Esophagus muscularis mucosa (tissue), 4 donors: ENCODE results near the gene GALNT18. TPM values are rescaled to one million over a fixed set of nuclear protein-coding genes. Genes with fewer than 3 reads are reported as not detected.
A peak's percentile ranks its signal among the peaks of the same experiment; 100 is the strongest.

Source experiments
- DNase-seq: peaks from one replicate; pipeline ENCODE4 v3.0.0-alpha.2; 2017; ENCODE audit errors: extremely low spot score
- H3K27ac ChIP-seq, 4 donors: fragments of 200-600 bp; sonication (generic); replicated peaks in 1 of 4; 1 replicate in 3 of 4; 2 replicates in 1 of 4; pipeline ENCODE4 v1.5.1; 2016 to 2019; ENCODE audit warnings: mild to moderate bottlenecking in 1 of 4
- H3K27me3 ChIP-seq, 4 donors: fragments of 200-600 bp; sonication (generic); one replicate each; pipeline versions ENCODE4 v1.5.1 to v1.6.0; 2016 to 2019
- H3K36me3 ChIP-seq, 4 donors: fragments of 200-600 bp; sonication (generic); one replicate each; pipeline ENCODE4 v1.5.1; 2016 to 2019
- H3K4me1 ChIP-seq, 4 donors: fragments of 200-600 bp; sonication (generic); one replicate each; pipeline ENCODE4 v1.5.1; 2016 to 2019
- H3K4me3 ChIP-seq, 4 donors: fragments of 200-600 bp; sonication (generic); 1 replicate in 2 of 4; 2 replicates in 2 of 4; pipeline ENCODE4 v1.5.1; 2016 to 2019; ENCODE audit warnings: mild to moderate bottlenecking in 4 of 4, moderate library complexity in 1 of 4
- H3K9me3 ChIP-seq, 4 donors: fragments of 200-600 bp; sonication (generic); 1 replicate in 3 of 4; 2 replicates in 1 of 4; pipeline ENCODE4 v1.5.1; 2016 to 2019
- CTCF ChIP-seq, 3 experiments: fragments of 200-600 bp in 2 of 3; fragments of 450-650 bp in 1 of 3; sonication (generic) in 2 of 3; IDR thresholded peaks; one replicate each; pipeline ENCODE4 v1.5.1; 2017 to 2019; ENCODE audit warnings: antibody characterized with exemption in 3 of 3, mild to moderate bottlenecking in 2 of 3, moderate library complexity in 1 of 3
- EP300 ChIP-seq: sonication (generic); formaldehyde crosslinking; IDR thresholded peaks from one replicate; pipeline ENCODE4 v1.6.1; 2017; ENCODE audit warnings: antibody characterized with exemption
- POLR2A ChIP-seq: fragments of 450-650 bp; IDR thresholded peaks from one replicate; pipeline ENCODE4 v1.6.1; 2017; ENCODE audit warnings: antibody characterized with exemption, moderate library complexity, mild to moderate bottlenecking, low read depth
- POLR2AphosphoS5 ChIP-seq, 2 donors: sonication (generic); formaldehyde crosslinking; IDR thresholded peaks; one replicate each; pipeline ENCODE4 v1.6.1; 2017; ENCODE audit warnings: antibody characterized with exemption in 2 of 2
- WGBS: methylation state at CpG from one replicate; pipeline ENCODE4 v1.1.5; 2018; 5-methylcytosine and 5-hydroxymethylcytosine counted together
- intact Hi-C: fragments of 100-400 bp; cut with DNase I; formaldehyde crosslinking; loops from one replicate; pipeline ENCODE4 v1.15.1; 2023
- total RNA-seq, 4 donors: library from RNA; depleted of rRNA; stranded (reverse); fragments of >200 nt; gene quantifications; one replicate each; pipeline versions ENCODE4 v1.1.0 to v1.2.1, GENCODE V29; 2016

GALNT18 gene
- total RNA-seq, 4 donors from 2014 or later: 29.1 to 67.0 (median 49.3) TPM

DNA sequence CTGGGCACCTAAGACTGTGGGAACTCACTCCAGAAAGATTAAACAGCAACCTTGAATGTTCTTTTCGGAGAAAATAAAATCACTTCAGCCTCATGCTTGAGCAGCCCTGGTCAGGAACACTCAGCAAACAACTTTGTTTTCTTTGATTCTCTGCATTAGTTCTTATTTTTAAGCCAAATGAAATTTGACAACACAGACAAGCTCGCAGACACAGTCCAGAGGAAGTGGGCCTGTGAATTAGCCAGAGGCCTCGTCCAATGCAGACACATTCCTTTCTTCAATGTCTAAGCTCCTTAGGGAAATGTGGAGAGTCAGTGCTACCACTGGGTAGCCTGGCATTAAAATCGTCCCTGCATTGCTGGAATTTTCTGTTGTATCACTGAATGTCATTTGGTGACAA is 205.9 kb downstream of the GALNT18 start:
- peak overlapping the region in 1 of 4 donors; percentile 29 for H3K27ac ChIP-seq

DNA sequence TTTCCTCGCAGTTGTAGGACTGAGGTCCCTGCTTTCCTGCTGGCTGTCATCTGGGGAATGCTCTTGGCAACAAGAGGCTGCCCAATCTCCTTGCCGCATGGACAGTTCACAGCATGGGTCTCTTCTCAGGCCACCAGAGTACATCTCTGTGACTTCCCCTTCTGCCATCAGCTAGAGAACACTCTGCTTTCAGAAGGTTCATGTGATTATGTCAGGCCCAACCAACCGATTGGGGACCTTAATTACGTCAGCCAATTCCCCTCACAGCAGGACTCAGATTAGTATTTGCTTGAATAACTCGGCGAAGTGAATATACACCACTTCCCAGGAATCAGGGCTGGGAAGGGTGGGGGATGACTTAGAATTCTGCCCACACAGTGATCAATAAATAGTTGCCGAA is 206.8 kb downstream of the GALNT18 start:
- Histone ChIP-seq H3K27me3 (no peaks in the 10 kb centered on the region), H3K9me3 (no peaks in the 10 kb centered on the region), H3K4me3 (no peak overlapping the region), H3K4me1 (peaks cover 18 to 32% (median 22%) of the 10 kb centered on the region in 4 donors), H3K36me3 (no peaks in the 10 kb centered on the region), H3K27ac (no peak overlapping the region)
- DNase-seq: no peak
- intact Hi-C loops: no loop called here
- TF ChIP-seq EP300 (no peak), POLR2AphosphoS5 (IDR thresholded peaks at IDR 0.05) (no peak), CTCF (IDR thresholded peaks at IDR 0.05) (no peak), POLR2A (no peak)
- WGBS: 89% methylated on average over 7 of the region's 7 CpGs

More for the DNA sequence above, 205.9 kb downstream of the GALNT18 start:
- no peaks in the 10 kb centered on the region for H3K36me3 ChIP-seq
- H3K4me1 ChIP-seq: peaks cover 21 to 32% (median 24%) of the 10 kb centered on the region in 4 donors
- intact Hi-C loops: no loop called here
- DNase-seq: no peak
- 43% methylated on average over 4 of the region's 4 CpGs for WGBS
- no peaks in the 10 kb centered on the region for H3K27me3 ChIP-seq
- H3K9me3 ChIP-seq: no peaks in the 10 kb centered on the region
- H3K4me3 ChIP-seq: no peak overlapping the region
- TF ChIP-seq EP300 (no peak), POLR2AphosphoS5 (IDR thresholded peaks at IDR 0.05) (no peak), CTCF (IDR thresholded peaks at IDR 0.05) (no peak)

DNA sequence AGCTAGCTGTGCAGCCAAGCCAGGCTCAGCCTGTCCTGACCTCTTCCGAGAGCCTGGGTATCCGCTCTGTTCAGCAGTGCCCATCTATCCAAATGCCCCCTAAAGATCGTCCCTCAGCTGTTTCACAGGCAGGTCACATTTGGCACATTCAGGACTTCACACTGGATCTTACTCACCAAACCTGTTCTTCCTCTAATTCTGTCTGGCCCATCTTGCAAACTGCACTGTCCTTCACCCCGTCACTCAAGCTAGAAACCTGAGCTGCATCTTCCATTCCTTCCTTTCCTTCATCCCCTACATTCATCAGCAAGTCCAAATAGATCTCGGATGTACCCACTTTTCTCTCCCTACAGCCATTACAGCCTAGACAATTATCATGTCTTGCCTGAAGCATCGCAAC is 208.0 kb downstream of the GALNT18 start:
- no peak for DNase-seq
- 97% methylated on average over 6 of the region's 6 CpGs for WGBS
- Histone ChIP-seq H3K9me3 (no peaks in the 10 kb centered on the region), H3K36me3 (no peaks in the 10 kb centered on the region), H3K27ac (no peak overlapping the region), H3K27me3 (no peaks in the 10 kb centered on the region), H3K4me1 (peaks cover 27 to 44% (median 33%) of the 10 kb centered on the region in 4 donors), H3K4me3 (no peak overlapping the region)
- intact Hi-C loops: no loop called here
- TF ChIP-seq POLR2A (no peak), EP300 (no peak), POLR2AphosphoS5 (IDR thresholded peaks at IDR 0.05) (no peak), CTCF (IDR thresholded peaks at IDR 0.05) (no peak)

DNA sequence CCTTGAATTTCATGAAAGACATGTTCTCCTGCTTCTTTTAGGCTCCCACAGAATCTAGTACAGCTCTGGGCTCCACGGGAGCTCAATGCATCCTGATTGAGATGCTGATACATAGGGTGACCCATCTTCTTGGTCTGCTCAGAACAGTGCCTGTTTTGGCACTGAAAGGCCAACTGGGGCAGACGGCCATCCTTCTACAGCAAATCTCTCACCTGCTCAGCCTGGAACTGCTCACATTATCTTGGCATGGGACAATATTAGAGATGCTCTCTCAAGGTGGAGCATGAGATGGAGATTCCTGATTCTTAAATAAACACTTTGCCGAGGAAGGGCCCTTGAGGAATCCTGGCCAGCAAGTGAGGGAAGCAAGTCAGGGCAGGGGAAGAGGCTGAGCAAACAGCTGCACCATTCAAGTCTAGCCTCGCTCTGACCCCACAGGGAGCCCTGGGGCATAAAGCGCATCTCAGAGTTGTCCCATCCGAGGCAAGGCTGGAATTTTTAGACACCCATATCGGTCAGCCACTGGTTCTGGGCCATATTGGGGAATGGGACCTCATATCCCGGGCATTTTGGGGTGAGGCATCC is 210.3 kb downstream of the GALNT18 start:
- WGBS: 90% methylated on average over 8 of the region's 8 CpGs
- Histone ChIP-seq H3K9me3 (no peaks in the 10 kb centered on the region), H3K36me3 (no peaks in the 10 kb centered on the region), H3K4me3 (no peak overlapping the region), H3K27ac (no peak overlapping the region), H3K27me3 (no peaks in the 10 kb centered on the region), H3K4me1 (peaks cover 42 to 56% (median 47%) of the 10 kb centered on the region in 4 donors)
- no peak for DNase-seq
- intact Hi-C loops: no loop called here
- no peak for TF ChIP-seq EP300
- TF ChIP-seq POLR2AphosphoS5 (IDR thresholded peaks at IDR 0.05): no peak

- Histone ChIP-seq H3K27ac (peak overlapping the region in 2 of 4 donors; percentile 76 to 77), H3K9me3 (no peaks in the 10 kb centered on the region), H3K27me3 (no peaks in the 10 kb centered on the region), H3K36me3 (no peaks in the 10 kb centered on the region), H3K4me3 (no peak overlapping the region), H3K4me1 (peaks cover 37 to 52% (median 45%) of the 10 kb centered on the region in 4 donors)
- TF ChIP-seq POLR2AphosphoS5 (IDR thresholded peaks at IDR 0.05): no peak
- no peak for TF ChIP-seq EP300
- TF ChIP-seq CTCF (IDR thresholded peaks at IDR 0.05): no peak
- no peak for TF ChIP-seq POLR2A
- intact Hi-C loops: loop anchor here (5.0 kb wide), 1 partner anchor 212 kb away; the partner anchor contains the start of gene GALNT18
- no peak for DNase-seq
- WGBS: 76% methylated on average over 3 of the region's 3 CpGs
These were observed 211.9 kb downstream of the GALNT18 start for GRCh38 chr11:11409901-11410300.
